Activated CD8-positive, alpha-beta memory T cell treated with anti-CD3 and anti-CD28 coated beads for 4 hours (primary cell): ENCODE measurements around the gene ATP5PD.
"Not testable (repeated sequence)": the region's sequence is repeated elsewhere in the genome, so short reads cannot be mapped to it uniquely, and the experiment has no call there.

ENCODE experiments used
- DNase-seq, 2 donors: peaks; one replicate each; pipeline ENCODE4 v3.0.0-alpha.2; 2020; ENCODE audit warnings: low read depth in 2 of 2

The ATP5PD gene

DNA sequence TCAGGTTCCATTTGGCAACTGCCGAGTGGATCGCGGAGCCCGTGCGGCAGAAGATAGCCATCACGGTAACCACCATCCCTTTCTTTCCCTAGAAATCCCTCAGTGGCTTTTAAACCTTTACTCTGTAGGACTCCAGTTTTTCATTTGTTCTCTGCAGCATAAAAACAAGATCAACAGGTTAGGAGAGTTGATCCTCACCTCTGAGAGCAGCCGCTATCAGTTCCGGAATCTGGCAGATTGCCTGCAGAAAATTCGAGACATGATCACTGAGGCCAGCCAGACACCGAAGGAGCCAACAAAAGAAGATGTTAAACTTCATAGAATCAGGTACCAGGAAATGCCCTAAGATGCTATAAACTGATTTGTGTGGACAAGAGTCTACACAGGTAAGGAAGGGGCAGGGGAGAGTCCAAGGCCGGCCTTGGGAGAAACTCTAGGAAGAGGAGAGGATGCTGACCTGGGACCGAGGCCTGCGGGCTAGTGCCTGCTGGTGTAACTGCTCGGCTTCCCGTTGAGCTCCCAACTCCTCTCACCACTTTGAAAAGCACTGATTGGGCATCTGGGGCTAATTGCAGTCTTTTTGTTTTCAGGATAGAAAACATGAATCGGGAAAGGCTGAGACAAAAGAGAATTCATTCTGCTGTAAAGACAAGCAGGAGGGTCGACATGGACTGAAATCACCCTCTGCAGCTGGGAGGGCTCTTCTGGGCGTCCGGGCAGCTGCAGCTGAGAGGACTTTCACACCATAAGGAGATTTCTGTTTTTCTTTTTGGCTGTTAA lies 26.2 kb downstream of the ATP5PD start:
- no peak for DNase-seq

GRCh38 chr17:75019710-75020109 lies 27.1 kb downstream of the ATP5PD start:
- no peak for DNase-seq

DNA sequence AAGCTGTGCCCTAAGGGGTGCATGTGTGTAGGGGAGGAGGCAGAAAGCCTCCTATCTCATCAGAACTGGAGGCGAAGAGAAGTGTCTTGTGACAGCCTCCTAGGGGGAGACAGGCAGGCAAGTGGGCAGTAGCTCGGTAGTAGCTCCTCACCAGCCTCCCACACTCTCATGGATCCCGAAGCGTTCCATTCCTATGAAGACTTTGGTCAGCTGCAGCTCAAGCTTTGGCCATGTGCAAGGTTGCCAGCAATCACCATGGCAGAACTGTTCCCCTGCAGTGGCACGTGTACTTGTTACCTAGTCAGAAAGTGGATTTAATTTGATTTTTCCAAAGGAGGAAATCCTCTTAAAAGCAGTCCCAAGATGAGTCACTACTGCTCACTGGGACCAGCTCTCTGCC lies 27.6 kb downstream of the ATP5PD start:
- DNase-seq, result no peak

- no peak for DNase-seq
Measured at GRCh38 chr17:75013092-75013559, 33.6 kb downstream of the ATP5PD start.

DNA sequence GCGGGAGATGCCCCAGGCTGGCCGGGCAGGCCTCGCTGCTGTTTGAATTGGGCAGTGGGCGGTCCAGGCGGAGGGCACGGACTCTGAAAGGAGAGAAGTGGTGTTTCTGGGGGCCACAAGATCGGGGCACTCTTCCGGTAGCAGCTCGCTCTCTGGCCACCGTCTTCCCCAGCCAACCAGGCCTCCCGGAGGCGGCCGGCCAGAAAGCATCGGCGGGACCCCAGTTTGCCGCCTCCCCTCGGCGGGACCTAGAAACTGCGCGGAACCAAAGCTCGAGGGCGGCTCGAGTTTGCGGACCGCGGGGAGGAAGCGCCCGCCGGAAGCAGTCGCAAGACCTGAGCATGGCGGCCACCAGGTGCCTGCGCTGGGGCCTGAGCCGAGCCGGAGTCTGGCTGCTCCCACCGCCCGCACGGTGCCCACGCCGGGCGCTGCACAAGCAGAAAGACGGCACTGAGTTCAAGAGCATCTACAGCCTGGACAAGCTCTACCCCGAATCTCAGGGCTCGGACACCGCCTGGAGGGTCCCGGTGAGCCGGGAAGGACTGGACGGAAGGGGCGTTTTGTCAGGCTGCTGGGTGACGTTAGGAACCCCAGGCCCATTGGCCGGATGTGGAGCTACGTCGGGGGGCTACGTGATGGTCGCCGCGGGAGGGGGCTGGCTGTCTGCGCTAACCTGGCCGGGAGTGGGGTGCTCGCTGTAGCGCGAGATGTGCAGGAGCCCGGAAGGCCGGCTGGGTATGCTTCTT lies 34.2 kb downstream of the ATP5PD start, which contains the start of gene MRPL58:
TSS of gene MRPL58 (plus strand) at position 325 of the 746 bp plus-strand sequence. CDS start at position 342, 17 bp downstream.
- DNase-seq, result peak; percentile 60 to 63

- no peak for DNase-seq
Measured at GRCh38 chr17:75012096-75012345, 34.7 kb downstream of the ATP5PD start.

GRCh38 chr17:75011401-75012095 lies 35.2 kb downstream of the ATP5PD start:
- DNase-seq, result no peak

- DNase-seq, result no peak
Measured at GRCh38 chr17:75010683-75011400, 35.9 kb downstream of the ATP5PD start.

- DNase-seq, result no peak
Measured at GRCh38 chr17:75009139-75009724, 37.5 kb downstream of the ATP5PD start.

DNA sequence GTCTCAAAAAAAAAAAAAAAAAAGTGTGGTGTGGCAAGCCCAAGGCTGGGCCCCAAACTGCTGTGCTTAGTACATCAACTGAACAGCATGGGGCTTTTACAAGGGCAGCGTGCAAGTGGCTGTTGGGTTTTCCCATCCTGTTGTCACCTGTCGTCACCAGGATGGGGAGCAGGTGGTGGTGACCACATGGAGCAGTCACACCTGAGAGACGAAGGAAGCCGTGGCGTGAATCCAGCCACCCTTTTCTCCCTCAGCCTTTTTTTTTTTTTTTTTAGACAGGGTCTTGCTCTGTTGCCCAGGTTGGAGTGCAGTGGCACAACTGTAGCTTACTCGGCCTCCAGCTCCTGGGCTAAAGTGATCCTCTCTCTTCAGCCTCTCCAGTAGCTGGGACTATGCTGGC lies 38.4 kb downstream of the ATP5PD start:
- no peak for DNase-seq

DNA sequence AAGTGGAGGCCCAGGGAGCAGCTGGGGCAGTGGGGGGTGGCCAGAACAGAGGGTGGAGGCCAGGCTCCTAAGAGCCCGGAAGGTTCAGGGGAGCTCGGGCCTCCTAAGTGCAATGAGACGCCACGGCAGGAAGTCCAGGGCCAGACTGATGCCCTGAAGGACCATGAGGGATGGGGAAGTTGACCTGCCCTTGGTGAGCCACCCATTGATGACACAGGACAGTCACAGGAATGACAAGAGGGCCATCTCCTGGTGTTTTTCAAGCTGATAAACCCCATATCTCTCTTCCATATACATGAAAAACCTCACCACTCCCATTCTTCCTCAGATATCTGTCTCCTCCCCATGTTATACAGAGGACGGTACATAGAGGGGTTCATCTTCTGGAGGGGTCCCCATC lies 40.1 kb downstream of the ATP5PD start:
- no peak for DNase-seq

GRCh38 chr17:75006084-75006483 lies 40.7 kb downstream of the ATP5PD start:
- not testable (repeated sequence) for DNase-seq

- DNase-seq, result no peak
Measured at GRCh38 chr17:75005291-75005690, 41.5 kb downstream of the ATP5PD start.

- no peak for DNase-seq
Measured at GRCh38 chr17:75004371-75004770, 42.4 kb downstream of the ATP5PD start.

GRCh38 chr17:75003957-75004355 lies 42.8 kb downstream of the ATP5PD start:
- DNase-seq, result no peak

DNA sequence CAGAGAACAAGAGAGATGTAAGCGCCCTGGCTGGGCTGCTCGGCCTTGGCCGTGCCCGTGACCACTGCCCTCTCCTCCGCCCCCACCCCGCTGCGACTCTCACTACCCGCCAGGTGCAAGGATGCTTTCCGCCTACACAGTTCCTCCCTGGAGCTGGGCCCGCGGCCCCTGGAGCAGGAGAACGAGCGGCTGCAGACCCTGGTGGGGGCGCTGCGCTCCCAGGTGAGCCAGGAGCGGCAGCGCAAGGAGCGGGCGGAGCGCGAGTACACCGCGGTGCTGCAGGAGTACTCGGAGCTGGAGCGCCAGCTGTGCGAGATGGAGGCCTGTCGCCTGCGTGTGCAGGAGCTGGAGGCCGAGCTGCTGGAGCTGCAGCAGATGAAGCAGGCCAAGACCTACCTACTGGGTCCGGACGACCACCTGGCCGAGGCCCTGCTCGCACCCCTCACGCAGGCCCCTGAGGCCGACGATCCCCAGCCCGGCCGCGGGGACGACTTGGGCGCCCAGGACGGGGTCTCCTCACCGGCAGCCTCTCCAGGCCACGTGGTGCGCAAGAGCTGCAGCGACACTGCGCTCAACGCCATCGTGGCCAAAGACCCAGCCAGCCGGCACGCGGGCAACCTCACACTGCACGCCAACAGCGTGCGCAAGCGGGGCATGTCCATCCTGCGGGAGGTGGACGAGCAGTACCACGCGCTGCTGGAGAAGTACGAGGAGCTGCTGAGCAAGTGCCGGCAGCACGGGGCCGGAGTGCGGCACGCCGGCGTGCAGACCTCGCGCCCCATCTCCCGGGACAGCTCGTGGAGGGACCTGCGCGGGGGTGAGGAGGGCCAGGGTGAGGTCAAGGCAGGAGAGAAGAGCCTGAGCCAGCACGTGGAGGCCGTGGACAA lies 43.5 kb downstream of the ATP5PD start:
- no peak for DNase-seq

DNA sequence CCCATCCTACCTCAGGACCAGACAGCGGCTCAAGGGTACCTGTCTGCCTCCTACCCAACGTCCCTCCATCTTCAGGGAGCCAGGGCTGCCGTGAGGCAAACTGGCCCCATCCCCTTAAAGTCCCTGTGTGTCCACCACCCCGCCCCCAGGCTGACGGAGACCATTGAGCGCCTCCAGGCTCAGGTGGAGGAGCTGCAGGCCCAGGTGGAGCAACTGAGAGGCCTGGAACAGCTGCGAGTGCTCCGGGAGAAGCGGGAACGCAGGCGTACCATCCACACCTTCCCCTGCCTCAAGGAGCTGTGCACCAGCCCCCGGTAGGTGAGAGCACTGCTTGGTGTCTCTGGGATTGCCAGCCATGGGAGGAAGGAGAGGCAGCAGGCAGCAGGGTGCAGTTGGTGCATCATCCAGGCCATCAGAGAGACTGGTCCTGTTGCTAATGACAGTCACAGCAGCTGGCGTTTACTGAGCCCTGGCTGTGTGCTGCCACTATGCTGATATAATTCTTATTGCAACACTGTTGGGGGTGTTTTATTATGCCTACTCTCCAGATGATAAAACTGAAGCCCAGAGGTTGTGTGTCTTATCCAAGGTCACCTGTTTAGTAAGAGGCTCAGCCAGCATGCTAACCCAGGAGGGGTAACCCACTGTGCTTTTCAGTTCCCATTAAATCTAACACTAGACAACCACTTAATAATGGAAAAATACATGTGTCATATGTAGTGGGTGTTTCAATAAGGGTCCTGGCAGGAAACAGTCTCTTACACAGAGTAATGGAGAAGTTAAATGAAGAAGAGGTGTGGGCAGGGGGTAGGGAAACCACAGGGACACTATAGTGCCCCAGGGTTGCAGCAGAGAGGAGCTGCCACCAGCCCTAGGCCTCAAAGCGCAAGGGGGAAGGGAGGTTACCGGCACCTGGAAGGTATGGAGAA lies 44.6 kb downstream of the ATP5PD start:
- DNase-seq, result no peak

- no peak for DNase-seq
Measured at GRCh38 chr17:74999523-74999922, 47.2 kb downstream of the ATP5PD start.

DNA sequence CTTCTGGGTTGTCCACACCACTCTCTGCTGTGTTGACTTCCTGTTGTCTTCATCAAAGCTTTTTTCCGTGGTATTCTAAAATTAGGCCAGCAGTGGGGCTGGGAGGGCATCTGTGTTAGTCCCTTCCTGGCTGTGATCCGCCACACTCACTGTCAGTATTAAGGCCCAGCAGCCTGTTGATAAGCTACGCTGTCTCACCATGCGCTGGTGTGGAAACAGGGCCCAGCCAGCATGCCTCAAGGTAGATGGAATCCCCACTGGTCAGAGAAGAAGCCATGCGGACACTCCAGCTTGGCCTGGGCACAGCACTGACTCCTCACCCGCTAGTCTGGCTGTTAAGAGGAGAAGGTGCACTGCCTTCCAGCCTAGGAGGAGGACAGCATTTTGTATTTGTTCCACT lies 48.0 kb downstream of the ATP5PD start:
- no peak for DNase-seq
